ENCODE measurements around the gene AUH.
"Not testable (repeated sequence)": the region's sequence is repeated elsewhere in the genome, so short reads cannot be mapped to it uniquely, and the experiment has no call there.

The AUH gene

DNA sequence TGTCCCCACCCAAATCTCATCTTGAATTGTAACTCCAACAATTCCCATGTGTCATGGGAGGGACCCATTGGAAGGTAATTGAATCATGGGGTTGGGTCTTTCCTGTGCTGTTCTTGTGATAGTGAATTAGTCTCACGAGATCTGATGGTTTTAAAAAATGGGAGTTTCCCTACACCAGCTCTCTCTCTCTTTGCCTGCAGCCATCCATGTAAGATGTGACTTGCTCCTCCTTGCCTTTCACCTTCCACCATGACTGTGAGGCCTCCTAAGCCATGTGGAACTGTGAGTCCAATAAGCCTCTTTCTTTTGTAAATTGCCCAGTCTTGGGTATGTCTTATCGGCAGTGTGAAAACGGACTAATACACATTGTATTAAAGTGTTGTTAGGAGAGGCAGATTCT, 16.3 kb upstream of the AUH start:
- not testable (repeated sequence) for DNase-seq

GRCh38 chr9:91376239-91376638, 14.5 kb upstream of the AUH start:
- no peak for DNase-seq

DNA sequence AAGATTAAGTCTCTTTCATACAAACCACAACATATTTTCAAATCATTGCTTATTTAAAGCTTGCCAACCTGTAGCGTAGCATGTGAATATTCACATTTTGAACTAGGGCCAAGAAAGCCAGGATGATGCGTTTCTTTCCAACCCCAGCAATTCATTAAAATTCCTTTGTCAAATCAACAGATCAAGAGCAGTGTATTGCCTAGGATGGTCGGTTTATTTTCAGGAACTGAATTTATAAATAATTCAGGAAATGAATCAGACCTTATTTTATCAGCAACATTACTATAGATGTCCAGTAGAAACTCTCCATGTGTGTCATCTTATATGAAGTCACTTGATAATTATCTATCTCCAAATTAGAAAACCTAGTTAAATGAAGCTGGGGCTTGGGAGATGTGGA, 13.2 kb upstream of the AUH start:
- no peak for DNase-seq

DNA sequence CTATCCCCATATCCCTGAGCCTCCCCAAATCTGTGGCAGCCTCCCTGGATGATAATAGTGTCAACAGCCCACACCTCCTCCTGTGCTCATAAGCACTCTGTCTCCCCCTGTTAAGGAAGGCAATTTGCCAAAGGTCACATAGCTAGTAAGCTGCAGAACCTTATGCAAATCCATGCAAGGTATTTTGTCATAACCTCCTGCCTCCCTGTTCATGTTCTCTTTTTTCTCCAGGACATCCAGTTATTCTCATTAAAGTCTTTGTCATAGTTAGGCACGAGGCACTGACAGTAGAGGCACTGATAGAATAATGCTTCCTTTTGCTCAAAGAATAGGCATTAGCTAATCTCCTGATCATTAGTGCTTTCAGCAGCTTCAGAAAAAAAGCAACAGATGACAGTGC, 10.2 kb upstream of the AUH start:
- no peak for DNase-seq

DNA sequence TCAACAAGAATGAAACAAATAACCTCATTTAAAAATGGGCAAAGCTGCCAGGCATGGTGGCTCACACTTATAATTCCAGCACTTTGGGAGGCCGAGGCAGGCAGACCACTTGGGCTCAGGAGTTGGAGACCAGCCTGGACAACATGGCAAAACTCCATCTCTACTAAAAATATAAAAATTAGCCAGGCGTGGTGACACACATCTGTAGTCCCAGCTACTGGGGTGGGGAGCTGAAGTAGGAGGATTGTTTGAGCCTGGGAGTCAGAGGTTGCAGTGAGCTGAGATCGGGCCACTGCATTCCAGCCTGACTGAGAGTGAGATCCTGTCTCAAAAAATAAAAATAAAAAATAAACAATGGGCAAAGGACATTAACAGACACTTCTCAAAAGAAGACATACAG, 8.3 kb upstream of the AUH start:
- not testable (repeated sequence) for DNase-seq

DNA sequence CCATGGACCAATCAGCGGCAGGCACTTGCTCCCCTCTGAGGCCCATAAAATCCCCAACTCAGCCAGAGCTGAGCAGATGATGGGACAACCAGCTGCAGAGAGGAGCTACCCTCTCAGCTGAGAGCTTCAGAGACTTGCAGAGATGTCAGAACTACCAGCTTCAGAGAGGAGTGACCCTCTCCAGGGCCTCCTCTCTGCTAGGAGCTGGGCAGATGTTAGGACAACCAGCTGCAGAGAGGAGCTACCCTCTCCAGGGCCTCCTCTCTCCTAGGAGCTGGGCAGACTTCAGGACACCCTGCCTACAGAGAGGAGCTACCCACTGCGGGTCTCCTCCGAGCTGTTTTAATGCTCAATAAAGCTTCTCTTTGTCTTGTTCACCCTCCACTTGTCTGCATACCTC, 3.0 kb upstream of the AUH start:
- DNase-seq: no peak

DNA sequence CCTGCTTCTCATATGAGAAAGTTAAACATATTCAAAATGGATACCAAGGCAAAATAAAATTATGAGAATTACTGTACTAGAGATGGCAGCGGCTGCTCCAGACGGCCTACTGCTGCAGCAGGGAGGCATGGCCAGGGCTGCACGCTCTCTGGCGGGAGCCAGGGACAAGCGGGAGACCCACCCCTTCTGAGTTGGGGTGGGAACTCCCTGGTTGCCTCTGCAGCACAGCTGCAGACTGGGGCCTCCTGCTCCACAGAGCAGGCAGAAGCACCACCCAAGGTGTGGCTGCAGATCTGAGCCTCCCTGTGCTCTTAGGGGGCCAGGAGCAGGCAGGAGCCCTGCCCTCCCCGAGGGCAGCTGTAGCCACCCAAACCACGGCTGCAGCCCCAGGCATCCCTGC, 2.3 kb upstream of the AUH start:
- DNase-seq: no peak

DNA sequence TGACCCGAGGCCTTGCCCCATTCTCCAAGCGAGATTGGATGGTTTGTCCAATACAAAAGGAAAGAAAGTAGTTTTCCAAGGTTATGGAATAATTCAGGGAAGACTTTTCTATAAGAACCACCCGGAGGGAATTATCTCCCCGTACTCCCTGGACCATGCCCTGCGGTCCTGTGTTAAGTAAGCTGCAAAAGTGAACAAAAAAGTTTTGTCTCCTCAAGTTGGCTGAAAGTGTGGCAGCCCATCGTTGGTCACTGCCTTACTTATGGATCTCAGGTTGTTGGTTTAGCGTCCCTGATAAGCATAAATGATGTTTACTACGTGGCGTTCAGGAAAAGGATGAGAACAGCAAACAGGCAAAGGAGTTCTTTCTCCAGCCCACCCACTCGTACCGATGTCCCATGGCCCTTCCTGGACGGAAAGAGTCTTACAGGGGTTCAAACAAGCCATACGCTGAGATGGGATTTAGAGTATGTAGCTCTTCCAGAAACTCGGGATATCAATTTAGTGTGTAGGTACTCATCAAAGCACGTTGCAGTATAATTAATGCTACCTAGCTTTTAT, 413 bp upstream of the AUH start:
- DNase-seq: no peak

DNA sequence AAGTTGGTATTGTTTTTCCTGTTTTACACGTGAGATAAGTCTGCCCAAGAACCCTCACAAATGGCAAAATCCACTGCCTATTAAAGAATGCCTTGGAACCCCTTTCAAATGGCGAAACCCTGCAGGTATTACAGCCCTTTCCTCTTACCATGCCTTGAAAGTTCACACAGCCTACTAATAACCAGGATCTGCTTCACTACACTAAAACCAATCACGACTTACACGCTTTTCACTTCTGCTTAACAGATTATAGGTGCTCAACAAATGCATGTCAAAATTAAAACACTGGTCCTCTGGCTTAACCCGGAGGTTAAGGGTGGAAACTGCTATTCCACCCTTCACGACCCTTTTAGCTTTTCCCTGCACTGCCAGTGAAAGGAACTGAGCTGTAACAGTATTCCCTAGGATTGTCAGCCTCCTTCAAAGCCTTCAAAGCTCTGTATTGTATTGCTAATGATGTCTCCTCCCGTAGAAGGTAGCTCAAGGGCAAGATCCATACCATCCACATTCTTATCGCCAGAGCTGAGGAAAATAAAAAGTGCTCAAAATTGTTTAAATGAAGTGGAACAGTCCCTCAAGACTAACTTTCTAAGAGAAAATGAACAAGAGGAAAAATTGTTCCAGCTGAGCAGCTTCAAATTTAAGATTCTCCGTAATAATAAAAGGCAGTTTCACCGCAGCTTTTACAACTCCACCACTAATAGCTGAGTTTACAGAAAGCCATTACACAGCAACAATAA, 997 bp downstream of the AUH start:
- DNase-seq: no peak

DNA sequence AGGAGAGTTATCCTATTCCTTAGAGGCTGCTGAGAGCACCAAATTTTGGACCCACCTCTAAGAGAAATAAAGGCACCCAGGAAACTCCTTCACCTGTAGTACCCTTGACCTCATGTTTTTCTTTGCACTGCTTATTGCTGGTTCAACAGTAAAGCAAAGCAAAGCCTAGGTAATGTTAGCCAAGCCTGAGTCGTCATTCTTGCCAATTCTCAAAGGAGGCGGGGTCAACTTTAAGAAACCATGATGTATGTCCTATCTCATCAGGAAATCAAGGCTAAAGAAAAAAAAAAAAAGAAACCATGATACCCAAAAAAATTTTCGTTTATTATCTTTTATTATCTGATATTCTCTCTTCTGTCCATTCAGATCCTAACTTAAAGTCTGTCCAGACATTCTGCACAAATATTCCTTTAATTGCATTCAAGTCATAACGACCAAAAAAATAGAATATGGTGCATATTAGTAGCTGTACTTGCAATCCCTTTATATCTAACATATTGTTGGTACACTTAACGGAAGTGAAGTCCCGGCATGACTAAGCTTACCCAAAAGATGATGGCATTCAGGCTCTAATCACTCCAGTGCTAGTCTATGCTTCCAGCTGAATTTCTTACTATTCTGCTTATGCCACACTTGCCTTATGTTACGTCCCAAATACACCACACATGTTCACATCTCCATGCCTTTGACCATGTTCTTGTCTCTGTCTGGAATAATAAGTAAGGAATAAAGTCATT, 1.8 kb downstream of the AUH start:
- DNase-seq: no peak

- no peak for DNase-seq
These were observed 2.6 kb downstream of the AUH start for GRCh38 chr9:91359083-91359482.

- DNase-seq: no peak
These were observed 6.8 kb downstream of the AUH start for GRCh38 chr9:91354881-91355280.

DNA sequence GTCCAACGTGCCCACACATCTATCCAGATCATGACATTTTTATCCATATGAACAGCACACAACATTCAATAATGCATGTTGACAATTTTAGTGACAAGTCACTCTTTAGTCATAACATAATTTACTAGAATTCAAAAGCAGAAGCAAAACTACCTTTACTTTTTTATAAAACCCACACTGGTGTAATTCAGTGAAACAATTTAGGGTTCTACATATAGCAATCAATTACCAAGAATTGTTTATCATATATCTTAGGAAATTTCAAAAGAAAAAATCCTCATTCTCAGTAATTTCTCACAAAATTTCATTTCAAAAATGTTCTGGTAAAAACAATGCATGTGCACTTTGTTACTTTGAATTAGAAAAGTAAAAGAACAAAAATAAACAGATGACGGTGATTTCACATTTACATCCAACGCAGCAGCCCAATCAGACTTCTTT, 12.6 kb downstream of the AUH start:
- no peak for DNase-seq

DNA sequence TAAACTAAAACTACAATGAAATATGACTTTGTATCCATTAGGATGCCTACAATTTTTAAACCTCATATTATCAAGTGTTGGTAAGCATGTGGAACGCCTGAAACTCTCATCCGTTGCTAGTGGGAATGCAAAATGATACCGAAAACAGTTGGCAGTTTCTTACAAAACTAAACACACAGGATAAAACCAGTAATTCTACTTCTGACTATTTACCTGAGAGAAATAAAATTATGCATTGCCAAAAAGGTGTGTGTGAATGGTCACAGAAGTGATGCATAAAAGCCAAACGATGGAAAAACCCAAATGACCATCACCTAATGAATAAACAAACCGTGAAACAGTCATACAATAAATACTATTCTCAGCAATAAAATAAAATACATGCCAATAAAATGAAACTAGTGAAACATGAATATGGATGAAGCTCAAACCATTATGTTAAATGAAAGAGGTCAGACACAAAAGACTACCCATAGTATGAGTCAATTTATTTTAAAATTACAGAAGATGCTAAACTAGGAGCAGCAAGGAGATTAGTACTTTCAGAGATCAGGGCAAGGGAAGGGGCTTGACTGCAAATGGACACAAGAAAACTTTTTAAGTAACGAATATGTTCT, 13.4 kb downstream of the AUH start:
- no peak for DNase-seq

DNA sequence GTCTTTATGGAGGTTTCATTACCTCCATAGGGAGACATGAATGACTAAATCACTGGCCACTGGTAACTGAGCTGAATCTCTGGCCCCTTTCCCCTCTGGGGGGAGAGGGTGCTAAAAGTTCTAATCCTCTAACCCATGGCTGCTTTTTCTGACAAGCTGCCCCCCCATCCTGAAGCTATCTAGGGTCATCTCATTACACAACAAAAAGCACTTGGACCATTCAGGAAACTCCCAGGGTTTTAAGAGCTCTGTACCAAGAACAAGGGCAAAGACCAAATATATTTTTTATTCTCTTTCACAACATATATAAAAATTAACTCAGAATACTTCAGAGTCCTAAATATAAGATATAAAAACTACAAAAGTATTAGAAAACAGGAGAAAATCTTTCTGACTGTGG, 14.3 kb downstream of the AUH start:
- DNase-seq: no peak

DNA sequence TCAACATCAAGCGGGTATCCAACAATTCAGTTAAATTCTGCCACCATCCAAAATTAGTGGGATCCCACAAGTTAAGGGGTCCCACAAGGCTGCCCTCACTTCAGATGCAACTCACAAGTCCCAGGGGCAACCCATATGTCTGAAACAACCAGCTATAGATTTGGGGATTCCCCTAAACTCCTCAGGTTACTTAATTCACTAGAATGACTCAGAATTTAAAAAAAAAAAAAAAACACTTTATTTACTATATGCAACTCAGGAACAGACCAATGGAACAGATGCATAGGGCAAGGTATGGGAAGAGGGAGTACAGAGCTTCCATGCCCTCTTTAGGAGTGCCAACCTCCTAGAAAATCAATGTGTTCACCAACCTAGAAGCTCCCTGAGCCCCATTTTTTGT, 15.1 kb downstream of the AUH start:
- no peak for DNase-seq

DNA sequence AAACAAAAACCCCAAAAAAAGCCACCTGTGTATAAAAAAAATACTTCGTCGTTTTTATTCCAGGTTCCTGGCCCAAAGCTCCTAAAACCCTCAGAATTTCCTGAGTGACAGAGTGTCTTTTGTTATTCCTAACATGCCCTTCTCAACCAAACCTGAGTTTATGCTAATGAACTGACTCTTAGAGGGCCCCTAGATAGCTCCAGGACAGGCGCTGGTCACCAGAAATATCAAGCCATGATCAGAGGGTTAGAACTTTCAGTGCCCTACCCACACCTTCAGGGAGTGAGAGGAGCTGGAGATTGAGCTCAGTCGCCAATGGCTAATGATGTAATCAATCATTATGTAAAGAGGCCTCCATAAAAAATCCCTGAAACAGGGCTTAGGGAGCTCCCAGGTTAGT, 15.7 kb downstream of the AUH start:
- no peak for DNase-seq

DNA sequence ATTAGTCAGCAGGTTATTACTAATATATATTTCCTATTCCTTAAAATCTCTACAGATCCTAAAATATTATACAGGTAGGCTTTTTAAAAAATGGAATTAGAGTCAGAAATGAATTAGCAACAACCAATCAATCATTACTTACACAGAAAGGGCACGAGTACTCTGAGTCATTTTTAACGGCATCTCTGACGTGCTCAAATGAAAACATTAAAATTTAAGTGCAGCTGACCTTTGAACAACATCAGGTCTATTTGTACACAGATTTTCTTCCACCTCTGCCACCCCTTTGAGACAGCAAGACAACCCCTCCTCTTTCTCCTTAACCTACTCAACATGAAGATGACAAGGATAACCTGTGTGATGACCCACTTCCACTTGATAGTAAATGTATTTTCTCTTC, 19.1 kb downstream of the AUH start:
- DNase-seq: no peak

GRCh38 chr9:91341749-91342148, 20.0 kb downstream of the AUH start:
- no peak for DNase-seq

DNA sequence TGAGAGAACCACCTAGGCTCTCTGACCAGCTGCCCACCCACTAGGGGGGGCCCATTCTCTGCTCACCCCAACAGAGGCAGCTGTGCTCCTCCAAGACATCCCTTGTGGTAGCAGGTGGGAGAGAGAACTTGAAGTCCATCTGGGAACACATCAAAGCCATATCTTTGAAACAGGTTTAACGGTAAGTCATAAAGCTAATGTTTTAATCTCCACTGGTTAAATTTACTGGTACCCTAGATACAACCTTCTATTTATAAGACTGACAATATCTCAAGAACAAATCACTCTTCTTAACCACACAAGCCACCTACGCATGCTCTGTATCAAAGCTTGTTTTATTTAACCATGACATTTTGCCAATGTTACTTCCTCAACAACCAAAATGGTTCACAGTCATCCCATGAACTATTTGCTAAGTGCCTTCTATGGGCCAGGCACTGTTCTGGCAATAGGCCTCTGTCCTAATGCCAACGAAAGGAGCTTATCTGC, 20.4 kb downstream of the AUH start:
- no peak for DNase-seq

GRCh38 chr9:91340395-91340967, 21.2 kb downstream of the AUH start:
- no peak for DNase-seq

GRCh38 chr9:91338681-91339080, 23.0 kb downstream of the AUH start:
- no peak for DNase-seq

GRCh38 chr9:91336786-91337185, 24.9 kb downstream of the AUH start:
- no peak for DNase-seq
